Smooth muscle cell (in vitro differentiated cells): ENCODE data around the gene CHRND. TPM values are rescaled to one million over a fixed set of nuclear protein-coding genes. Genes with fewer than 3 reads are reported as not detected.

ENCODE experiments used
- DNase-seq: peaks from one replicate; lab custom pipeline; 2025; ENCODE audit not compliant: unreplicated experiment; lab: John Stamatoyannopoulos, UW
- H2AFZ ChIP-seq: fragments of 200-600 bp; sonication (generic); 2 replicates; pipeline ENCODE4 v1.6.0; 2016; ENCODE audit warnings: antibody characterized with exemption, low read depth, mild to moderate bottlenecking
- H3F3A ChIP-seq: fragments of 200-600 bp; sonication (generic); 2 replicates; pipeline ENCODE4 v1.6.0; 2017; ENCODE audit warnings: antibody characterized with exemption, low read depth
- H3K27ac ChIP-seq: fragments of 200-600 bp; sonication (generic); 2 replicates; pipeline ENCODE4 v1.5.1; 2016; ENCODE audit warnings: low read depth, mild to moderate bottlenecking
- H3K27me3 ChIP-seq: fragments of 200-600 bp; sonication (generic); 2 replicates; pipeline ENCODE4 v1.6.1; 2016; ENCODE audit warnings: low read depth, mild to moderate bottlenecking
- H3K36me3 ChIP-seq: fragments of 200-600 bp; sonication (generic); 2 replicates; pipeline ENCODE4 v1.5.1; 2016; ENCODE audit warnings: low read depth
- H3K4me1 ChIP-seq: fragments of 200-600 bp; sonication (generic); 2 replicates; pipeline ENCODE4 v1.5.1; 2016; ENCODE audit warnings: low read depth
- H3K4me2 ChIP-seq: fragments of 200-600 bp; sonication (generic); 2 replicates; pipeline ENCODE4 v1.6.0; 2016; ENCODE audit warnings: mild to moderate bottlenecking
- H3K4me3 ChIP-seq: fragments of 200-600 bp; sonication (generic); 2 replicates; pipeline ENCODE4 v1.5.1; 2016; ENCODE audit warnings: mild to moderate bottlenecking
- H3K79me2 ChIP-seq: fragments of 200-600 bp; sonication (generic); 2 replicates; pipeline ENCODE4 v1.6.0; 2016; ENCODE audit warnings: low read depth, mild to moderate bottlenecking
- H3K9ac ChIP-seq: fragments of 200-600 bp; sonication (generic); 2 replicates; pipeline ENCODE4 v1.6.0; 2016; ENCODE audit warnings: low read depth
- H3K9me3 ChIP-seq: fragments of 200-600 bp; sonication (generic); replicated peaks from 2 replicates; pipeline ENCODE4 v1.5.1; 2016; ENCODE audit warnings: low read depth
- H4K20me1 ChIP-seq: fragments of 200-600 bp; sonication (generic); 2 replicates; pipeline ENCODE4 v1.6.0; 2016; ENCODE audit warnings: low read depth
- CTCF ChIP-seq: fragments of 200-600 bp; sonication (generic); IDR thresholded peaks from 2 replicates; pipeline ENCODE4 v1.5.1; 2017; ENCODE audit warnings: borderline replicate concordance, mild to moderate bottlenecking, antibody characterized with exemption; ENCODE audit not compliant: insufficient read depth, poor library complexity, severe bottlenecking
- WGBS: methylation state at CpG from one replicate; pipeline ENCODE4 v1.1.7; 2016; ENCODE audit warnings: low lambda C conversion rate; 5-methylcytosine and 5-hydroxymethylcytosine counted together
- polyA plus RNA-seq: library from polyadenylated mRNA; unstranded; fragments of >200 nt; fragmentation: Nextera tagmentation; extraction: Ambion mirVana; gene quantifications from 2 replicates; pipeline ENCODE4 v1.2.1, GENCODE V29; 2016
- total RNA-seq: library from RNA; depleted of rRNA; stranded (reverse); fragments of >200 nt; gene quantifications from 2 replicates; pipeline ENCODE4 v1.2.3, GENCODE V29; 2014

The CHRND gene
- total and polyA plus RNA-seq, 2 experiments from 2014 or later: not detected

GRCh38 chr2:232495292-232495691 is 30.7 kb upstream of the CHRND start:
- Histone ChIP-seq H3K36me3 (no peaks in the 10 kb centered on the region), H3K4me1 (no peaks in the 10 kb centered on the region), H3K9ac (no peak overlapping the region), H3K79me2 (no peaks in the 10 kb centered on the region), H3K27me3 (peaks cover 4% of the 10 kb centered on the region), H2AFZ (no peak overlapping the region), H3K4me3 (no peak overlapping the region), H3K27ac (no peak overlapping the region), H3K9me3 (no peaks in the 10 kb centered on the region), H4K20me1 (no peaks in the 10 kb centered on the region), H3F3A (no peaks in the 10 kb centered on the region), H3K4me2 (no peak overlapping the region)
- TF ChIP-seq CTCF: no peak
- WGBS: 93% methylated on average over 7 of the region's 7 CpGs
- no peak for DNase-seq

GRCh38 chr2:232496501-232497270 is 29.3 kb upstream of the CHRND start:
- Histone ChIP-seq H3F3A (no peaks in the 10 kb centered on the region), H3K36me3 (no peaks in the 10 kb centered on the region), H3K9me3 (no peaks in the 10 kb centered on the region), H3K27me3 (peaks cover 10% of the 10 kb centered on the region), H3K79me2 (no peaks in the 10 kb centered on the region), H3K9ac (no peak overlapping the region), H2AFZ (no peak overlapping the region), H3K27ac (no peak overlapping the region), H3K4me3 (no peak overlapping the region), H4K20me1 (no peaks in the 10 kb centered on the region), H3K4me1 (peaks cover under 1% of the 10 kb centered on the region), H3K4me2 (no peak overlapping the region)
- no peak for TF ChIP-seq CTCF
- 85% methylated on average over 17 of the region's 20 CpGs for whole genome bisulfite sequencing
- no peak for DNase-seq

GRCh38 chr2:232497348-232497747 is 28.6 kb upstream of the CHRND start:
- Histone ChIP-seq H3K4me2 (no peak overlapping the region), H3K9ac (no peak overlapping the region), H2AFZ (no peak overlapping the region), H3K4me3 (no peak overlapping the region), H3K4me1 (peaks cover 4% of the 10 kb centered on the region), H4K20me1 (no peaks in the 10 kb centered on the region), H3K27me3 (peaks cover 11% of the 10 kb centered on the region), H3K79me2 (no peaks in the 10 kb centered on the region), H3F3A (no peaks in the 10 kb centered on the region), H3K36me3 (no peaks in the 10 kb centered on the region), H3K9me3 (no peaks in the 10 kb centered on the region), H3K27ac (no peak overlapping the region)
- WGBS: 74% methylated on average over 13 of the region's 13 CpGs
- TF ChIP-seq CTCF: no peak
- no peak for DNase-seq

GRCh38 chr2:232498452-232498851 is 27.5 kb upstream of the CHRND start:
- Histone ChIP-seq H3K36me3 (no peaks in the 10 kb centered on the region), H3K27me3 (peaks cover 21% of the 10 kb centered on the region), H3K79me2 (no peaks in the 10 kb centered on the region), H2AFZ (no peak overlapping the region), H3K4me3 (no peak overlapping the region), H3K9ac (no peak overlapping the region), H3K4me2 (no peak overlapping the region), H3F3A (no peaks in the 10 kb centered on the region), H3K9me3 (no peaks in the 10 kb centered on the region), H3K4me1 (peaks cover 9% of the 10 kb centered on the region), H3K27ac (no peak overlapping the region), H4K20me1 (no peaks in the 10 kb centered on the region)
- DNase-seq: no peak
- no peak for TF ChIP-seq CTCF
- WGBS: 92% methylated on average over 3 of the region's 3 CpGs
